NCI-H345 treated with DMSO at 0.1 percent for 48 hours (cell line): ENCODE data around the gene SCGB1D1.

ENCODE experiments used
- DNase-seq: peaks from one replicate; lab custom pipeline; 2025; ENCODE audit not compliant: unreplicated experiment; lab: John Stamatoyannopoulos, UW

Gene SCGB1D1

GRCh38 chr11:62190011-62190410 is at the start of gene SCGB1D1:
Gene SCGB1D1 (plus strand): TSS chr11:62190216. CDS start chr11:62190285, 69 bp downstream.
- no peak for DNase-seq

- no peak for DNase-seq
These were observed 49.5 kb upstream of the SCGB1D1 start for GRCh38 chr11:62140304-62141110.

- no peak for DNase-seq
These were observed 48.6 kb upstream of the SCGB1D1 start for GRCh38 chr11:62141111-62142042.

GRCh38 chr11:62142043-62142375 is 48.0 kb upstream of the SCGB1D1 start:
- DNase-seq: no peak

- no peak for DNase-seq
These were observed 47.1 kb upstream of the SCGB1D1 start for GRCh38 chr11:62142921-62143320.

GRCh38 chr11:62143727-62144126 is 46.3 kb upstream of the SCGB1D1 start:
- DNase-seq: no peak

GRCh38 chr11:62144641-62145255 is 45.3 kb upstream of the SCGB1D1 start:
- DNase-seq: no peak

GRCh38 chr11:62145261-62145871 is 44.6 kb upstream of the SCGB1D1 start:
- DNase-seq: no peak

GRCh38 chr11:62146476-62147200 is 43.4 kb upstream of the SCGB1D1 start:
- no peak for DNase-seq

GRCh38 chr11:62147545-62147944 is 42.5 kb upstream of the SCGB1D1 start:
- DNase-seq: no peak

- no peak for DNase-seq
These were observed 41.6 kb upstream of the SCGB1D1 start for GRCh38 chr11:62148271-62148980.

- no peak for DNase-seq
These were observed 39.8 kb upstream of the SCGB1D1 start for GRCh38 chr11:62149986-62150886.

GRCh38 chr11:62150887-62151736 is 38.9 kb upstream of the SCGB1D1 start:
- DNase-seq: no peak

- no peak for DNase-seq
These were observed 38.3 kb upstream of the SCGB1D1 start for GRCh38 chr11:62151737-62152102.

- no peak for DNase-seq
These were observed 37.5 kb upstream of the SCGB1D1 start for GRCh38 chr11:62152245-62153086.

GRCh38 chr11:62153087-62153395 is 37.0 kb upstream of the SCGB1D1 start:
- DNase-seq: no peak

- no peak for DNase-seq
These were observed 36.4 kb upstream of the SCGB1D1 start for GRCh38 chr11:62153617-62154016.
